Natural killer cell (primary cell): ENCODE measurements around the gene HEPACAM. TPM values are rescaled to one million over a fixed set of nuclear protein-coding genes. Genes with fewer than 3 reads are reported as not detected.

Experiments
- ATAC-seq, 3 donors: fragments of 150-1000 bp in 2 of 3; fragments of 200-7000 bp in 1 of 3; cut with Tn5 transposase; 1 replicate in 1 of 3; 2 replicates in 2 of 3; pipeline ENCODE4 v1.10.0; 2021; ENCODE audit warnings: mild to moderate bottlenecking in 2 of 3, moderate library complexity in 2 of 3
- DNase-seq, 2 donors: peaks; one replicate each; pipeline versions ENCODE4 v3.0.0 to v3.0.0-alpha.2; 2013 to 2021; ENCODE audit warnings: mixed read lengths in 1 of 2
- H3K27ac ChIP-seq: one replicate; pipeline ENCODE4 v1.5.1; 2013; ENCODE audit warnings: mild to moderate bottlenecking, low read length
- H3K27me3 ChIP-seq: one replicate; pipeline ENCODE4 v1.6.1; 2013; ENCODE audit warnings: low read length; ENCODE audit not compliant: control insufficient read depth, insufficient read depth
- H3K36me3 ChIP-seq: one replicate; pipeline ENCODE4 v1.6.1; 2013; ENCODE audit warnings: low read length; ENCODE audit not compliant: control insufficient read depth, insufficient read depth
- H3K4me1 ChIP-seq: one replicate; pipeline ENCODE4 v1.6.1; 2013; ENCODE audit warnings: low read length; ENCODE audit not compliant: control insufficient read depth, insufficient read depth
- H3K4me3 ChIP-seq: one replicate; pipeline ENCODE4 v1.5.1; 2013; ENCODE audit warnings: low read length
- H3K9me3 ChIP-seq: one replicate; pipeline ENCODE4 v1.6.1; 2013; ENCODE audit warnings: low read length; ENCODE audit not compliant: control insufficient read depth, insufficient read depth
- H3K27ac Mint-ChIP-seq, 2 donors: one replicate each; pipeline ENCODE4 v1.8.0; 2022; ENCODE audit warnings: mild to moderate bottlenecking in 2 of 2, mixed read lengths in 2 of 2, moderate library complexity in 1 of 2
- H3K27me3 Mint-ChIP-seq, 2 donors: one replicate each; pipeline ENCODE4 v1.8.0; 2022; ENCODE audit warnings: low read depth in 2 of 2, mixed read lengths in 2 of 2
- H3K36me3 Mint-ChIP-seq: one replicate; pipeline ENCODE4 v1.8.0; 2022; ENCODE audit warnings: mixed read lengths
- H3K4me1 Mint-ChIP-seq, 2 donors: one replicate each; pipeline ENCODE4 v1.8.0; 2022; ENCODE audit warnings: mixed read lengths in 2 of 2
- H3K4me3 Mint-ChIP-seq: one replicate; pipeline ENCODE4 v1.8.0; 2022; ENCODE audit warnings: mild to moderate bottlenecking, moderate library complexity, mixed read lengths
- H3K9me3 Mint-ChIP-seq, 2 donors: one replicate each; pipeline ENCODE4 v1.8.0; 2022; ENCODE audit warnings: mixed read lengths in 2 of 2
- WGBS: methylation state at CpG from one replicate; pipeline ENCODE4 v1.1.7; 2013; ENCODE audit warnings: missing lambda C conversion rate; ENCODE audit not compliant: insufficient coverage; 5-methylcytosine and 5-hydroxymethylcytosine counted together
- intact Hi-C: fragments of 100-400 bp; cut with micrococcal nuclease; formaldehyde crosslinking; loops from one replicate; pipeline ENCODE4 v1.14.2; 2022
- total RNA-seq, 4 donors: library from RNA; stranded (reverse); fragments of 120-200 nt in 1 of 4; gene quantifications; one replicate each; pipeline versions ENCODE4 v1.2.3 to v1.2.4, GENCODE V29; 2013 to 2022
- TF ChIP-seq, protein P1 (sequence below): fragments of 200-600 bp; IDR thresholded peaks from one replicate; pipeline ENCODE4 v1.8.0; 2022; ENCODE audit warnings: antibody characterized with exemption

The HEPACAM gene
- total RNA-seq, 3 donors from 2014 or later (not counting 1 experiment from before 2014, with no cell fraction given) = not detected

DNA sequence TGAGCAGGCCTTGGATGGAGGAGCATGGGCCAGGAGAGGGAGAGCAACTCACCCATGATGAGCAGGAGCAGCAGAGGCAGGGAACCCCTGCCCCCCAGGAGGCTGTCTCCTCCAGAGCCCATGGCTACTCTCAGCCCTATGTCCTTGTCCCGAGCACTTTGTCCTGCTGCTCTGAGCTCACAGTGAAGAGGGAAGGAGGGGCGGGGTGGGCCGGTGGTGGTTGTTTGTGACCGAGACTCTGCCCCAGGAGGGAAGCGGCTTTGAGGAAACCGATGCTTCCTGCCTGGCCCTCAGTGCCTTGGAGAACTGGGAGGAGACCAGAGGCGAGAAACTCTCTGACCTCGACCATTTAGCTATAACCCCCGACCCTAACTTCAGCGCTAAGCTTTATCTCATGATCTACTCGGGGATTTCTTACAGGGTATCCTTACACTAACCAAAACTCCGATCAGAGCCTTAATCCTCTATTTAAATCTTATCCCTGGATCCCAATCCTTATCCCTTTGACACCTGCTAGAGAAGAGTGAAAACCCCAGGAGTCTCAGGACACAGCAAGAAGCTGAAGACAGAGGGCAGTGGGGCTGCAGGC is 38.1 kb downstream of the HEPACAM start, which contains the start of gene ROBO4:
ROBO4 (minus strand) TSS at position 192 of the 589 bp plus-strand sequence; CDS start at position 122, 70 bp downstream.
- peaks cover 17 to 28% of the 10 kb centered on the region in 2 donors for H3K27me3 Mint-ChIP-seq
- H3K4me3 Mint-ChIP-seq = no peak within 1 kb of the TSS
- no peaks in the 10 kb centered on the region for H3K36me3 ChIP-seq
- H3K4me3 ChIP-seq = no peak within 1 kb of the TSS
- 7% methylated on average over 12 of the region's 12 CpGs for WGBS
- ATAC-seq = no peak
- peaks cover 0 to 9% of the 10 kb centered on the region in 2 donors for H3K4me1 Mint-ChIP-seq
- H3K36me3 Mint-ChIP-seq = no peaks in the 10 kb centered on the region
- H3K27me3 ChIP-seq = peaks cover 2% of the 10 kb centered on the region
- H3K27ac Mint-ChIP-seq = no peak within 1 kb of the TSS
- peaks cover 5% of the 10 kb centered on the region for H3K4me1 ChIP-seq
- intact Hi-C loops = no loop called here
- H3K9me3 ChIP-seq = no peaks in the 10 kb centered on the region
- no peak within 1 kb of the TSS for H3K27ac ChIP-seq
- no peak for DNase-seq
- H3K9me3 Mint-ChIP-seq = no peaks in the 10 kb centered on the region
- TF ChIP-seq, protein P1, sequence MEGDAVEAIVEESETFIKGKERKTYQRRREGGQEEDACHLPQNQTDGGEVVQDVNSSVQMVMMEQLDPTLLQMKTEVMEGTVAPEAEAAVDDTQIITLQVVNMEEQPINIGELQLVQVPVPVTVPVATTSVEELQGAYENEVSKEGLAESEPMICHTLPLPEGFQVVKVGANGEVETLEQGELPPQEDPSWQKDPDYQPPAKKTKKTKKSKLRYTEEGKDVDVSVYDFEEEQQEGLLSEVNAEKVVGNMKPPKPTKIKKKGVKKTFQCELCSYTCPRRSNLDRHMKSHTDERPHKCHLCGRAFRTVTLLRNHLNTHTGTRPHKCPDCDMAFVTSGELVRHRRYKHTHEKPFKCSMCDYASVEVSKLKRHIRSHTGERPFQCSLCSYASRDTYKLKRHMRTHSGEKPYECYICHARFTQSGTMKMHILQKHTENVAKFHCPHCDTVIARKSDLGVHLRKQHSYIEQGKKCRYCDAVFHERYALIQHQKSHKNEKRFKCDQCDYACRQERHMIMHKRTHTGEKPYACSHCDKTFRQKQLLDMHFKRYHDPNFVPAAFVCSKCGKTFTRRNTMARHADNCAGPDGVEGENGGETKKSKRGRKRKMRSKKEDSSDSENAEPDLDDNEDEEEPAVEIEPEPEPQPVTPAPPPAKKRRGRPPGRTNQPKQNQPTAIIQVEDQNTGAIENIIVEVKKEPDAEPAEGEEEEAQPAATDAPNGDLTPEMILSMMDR = no peak

DNA sequence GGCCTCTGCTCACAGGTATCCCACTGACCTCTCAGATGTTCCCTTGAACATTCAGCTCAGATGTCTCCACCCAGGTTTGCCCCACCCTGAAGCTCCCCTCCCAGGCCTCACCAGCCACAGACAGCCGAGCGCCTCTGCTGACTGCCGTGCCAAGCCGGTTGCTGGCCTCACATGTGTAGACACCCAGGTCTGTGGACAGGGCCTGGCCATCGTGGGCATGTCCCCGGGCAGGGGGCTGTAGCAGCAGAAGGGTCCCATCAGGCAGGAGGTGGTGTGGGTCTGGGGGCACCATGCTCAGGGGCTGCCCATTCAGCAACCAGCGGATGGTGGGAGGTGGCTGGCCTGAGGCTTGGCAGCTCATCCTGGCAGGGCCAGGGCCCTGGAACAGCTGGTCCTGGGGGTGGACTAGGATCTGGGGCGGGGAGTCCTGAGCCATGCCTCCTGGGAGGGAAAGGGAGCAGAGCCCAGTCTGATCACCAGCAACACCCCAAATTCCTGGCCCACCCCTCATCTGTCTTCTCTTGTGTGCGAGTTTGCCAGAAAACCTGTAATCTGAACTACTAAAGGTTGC is 38.9 kb downstream of the HEPACAM start:
- Mint-ChIP-seq H3K36me3 (no peaks in the 10 kb centered on the region), H3K27ac (no peak overlapping the region), H3K4me3 (no peak overlapping the region), H3K9me3 (no peaks in the 10 kb centered on the region), H3K4me1 (peaks cover 0 to 9% of the 10 kb centered on the region in 2 donors), H3K27me3 (peaks cover 17 to 24% of the 10 kb centered on the region in 2 donors)
- Histone ChIP-seq H3K36me3 (no peaks in the 10 kb centered on the region), H3K27me3 (no peaks in the 10 kb centered on the region), H3K4me1 (peaks cover 5% of the 10 kb centered on the region), H3K9me3 (no peaks in the 10 kb centered on the region), H3K4me3 (no peak overlapping the region), H3K27ac (no peak overlapping the region)
- intact Hi-C loops = no loop called here
- DNase-seq (no peak), ATAC-seq (no peak)
- WGBS = 73% methylated on average over 9 of the region's 9 CpGs
- TF ChIP-seq, protein P1 = no peak

DNA sequence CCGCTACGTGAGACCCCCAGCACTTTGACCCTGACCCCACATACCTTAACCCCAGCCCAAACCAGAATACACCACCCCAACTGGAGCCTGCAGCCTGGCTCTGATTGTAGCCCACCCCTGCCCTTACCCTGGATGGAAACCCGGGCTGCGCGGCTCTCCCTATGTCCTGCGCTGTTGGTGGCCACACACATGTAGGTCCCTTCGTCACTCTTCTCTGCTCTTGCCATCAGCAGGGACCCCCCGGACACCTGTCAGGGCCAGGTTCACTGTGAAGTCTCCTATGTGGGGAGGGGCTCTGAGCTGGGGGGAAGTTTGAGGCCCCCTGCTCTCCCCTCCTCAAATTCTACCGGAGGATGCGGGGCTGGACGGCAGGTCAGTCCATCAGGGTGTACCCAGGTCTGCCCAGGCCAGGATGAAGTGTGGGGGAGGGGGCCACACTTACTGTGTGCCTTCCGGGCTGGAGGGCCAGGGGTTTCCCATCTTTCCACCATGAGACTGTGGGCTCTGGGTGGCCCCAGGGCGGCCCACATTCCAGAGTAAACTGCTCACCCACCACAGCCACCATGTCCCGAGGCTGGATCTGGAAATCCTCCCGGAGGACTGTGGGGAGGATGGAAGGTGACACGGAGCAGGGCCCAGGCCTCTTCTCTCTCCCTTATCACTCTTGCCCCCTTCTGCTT is 39.6 kb downstream of the HEPACAM start:
- H3K36me3 Mint-ChIP-seq = no peaks in the 10 kb centered on the region
- TF ChIP-seq, protein P1 = no peak
- H3K27me3 ChIP-seq = no peaks in the 10 kb centered on the region
- ATAC-seq = no peak
- H3K27ac Mint-ChIP-seq = no peak overlapping the region
- DNase-seq = no peak
- H3K27ac ChIP-seq = no peak overlapping the region
- intact Hi-C loops = no loop called here
- H3K9me3 Mint-ChIP-seq = no peaks in the 10 kb centered on the region
- peaks cover 5% of the 10 kb centered on the region for H3K4me1 ChIP-seq
- no peak overlapping the region for H3K4me3 ChIP-seq
- no peaks in the 10 kb centered on the region for H3K9me3 ChIP-seq
- no peaks in the 10 kb centered on the region for H3K36me3 ChIP-seq
- peaks cover 11 to 17% of the 10 kb centered on the region in 2 donors for H3K27me3 Mint-ChIP-seq
- peaks cover 0 to 9% of the 10 kb centered on the region in 2 donors for H3K4me1 Mint-ChIP-seq
- no peak overlapping the region for H3K4me3 Mint-ChIP-seq
- WGBS = 92% methylated on average over 11 of the region's 16 CpGs
